NCI-H526 (cell line): ENCODE results near the gene SLC22A4.

Experiments
- DNase-seq, 2 experiments: peaks; one replicate each; lab custom pipeline; 2025; lab: John Stamatoyannopoulos, UW

Gene SLC22A4

DNA sequence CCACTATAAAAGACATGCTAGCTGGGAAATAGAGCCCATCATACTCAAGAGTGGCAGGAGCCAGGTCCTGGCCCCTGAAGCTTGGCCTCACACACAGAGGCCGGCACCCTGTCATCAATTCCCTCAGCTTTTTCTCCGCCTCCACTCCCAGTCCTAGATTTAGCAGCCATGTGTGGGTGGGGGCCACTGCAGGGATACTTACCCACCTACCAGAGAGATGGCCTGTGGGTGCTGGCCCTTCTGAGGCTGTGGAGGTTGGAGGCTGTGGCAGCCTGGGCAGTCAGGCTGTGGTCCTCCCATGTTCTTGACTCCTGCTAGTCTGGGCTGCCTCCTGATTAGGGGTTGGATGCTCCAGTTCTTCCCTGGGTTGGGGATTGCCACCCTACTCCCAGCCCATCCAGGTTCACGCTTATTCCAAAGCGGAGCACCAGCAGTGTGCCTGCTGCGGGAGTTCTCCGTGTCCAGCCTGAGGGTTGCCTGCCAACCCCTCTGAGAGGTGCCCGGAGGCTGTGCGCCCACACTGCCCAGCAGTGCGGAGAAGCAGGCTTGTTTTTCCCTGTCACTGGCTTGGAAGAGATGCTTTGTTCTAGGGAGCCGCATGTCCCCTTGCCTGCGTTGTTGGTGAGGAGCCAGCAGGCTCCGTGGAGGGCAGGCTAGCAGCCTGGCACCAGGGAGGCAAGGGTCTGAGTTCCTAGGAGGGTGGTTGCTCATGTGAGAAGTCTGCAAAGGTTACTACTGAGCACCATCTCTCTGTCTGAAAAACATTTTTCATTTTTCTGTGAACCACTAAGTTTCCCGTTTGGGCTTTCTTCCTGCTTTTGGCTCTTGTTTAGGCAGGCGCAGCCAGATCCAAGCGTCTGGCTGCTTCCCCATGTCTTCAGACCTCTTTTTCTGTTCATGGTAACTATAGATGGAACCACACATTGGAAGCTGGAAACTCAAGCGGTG lies 82.8 kb downstream of the SLC22A4 start:
- DNase-seq = no peak

- no peak for DNase-seq
These were observed 83.5 kb downstream of the SLC22A4 start for GRCh38 chr5:132377738-132378137.

- no peak for DNase-seq
These were observed 84.4 kb downstream of the SLC22A4 start for GRCh38 chr5:132378580-132378979.

GRCh38 chr5:132380047-132380446 lies 85.9 kb downstream of the SLC22A4 start:
- DNase-seq = no peak

GRCh38 chr5:132380741-132381140 lies 86.5 kb downstream of the SLC22A4 start:
- DNase-seq = no peak

GRCh38 chr5:132381614-132382013 lies 87.4 kb downstream of the SLC22A4 start:
- no peak for DNase-seq

DNA sequence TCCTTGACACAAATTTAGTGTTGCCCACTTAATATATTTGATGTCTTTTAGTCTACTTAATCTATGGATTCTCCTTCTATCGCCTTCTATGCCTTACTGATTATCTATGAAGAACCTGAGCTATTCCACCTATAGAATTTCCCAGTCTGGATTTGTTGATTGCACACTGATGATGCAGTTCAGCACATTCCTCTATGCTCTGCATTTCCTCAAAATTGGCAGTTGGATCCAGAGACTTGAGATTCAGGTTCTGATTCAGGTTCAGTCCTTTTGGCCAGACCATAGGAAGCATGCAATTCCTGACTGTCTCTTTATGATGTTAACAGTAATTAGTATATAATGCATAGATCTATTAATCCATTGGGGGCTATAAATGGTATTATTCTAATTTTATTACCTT lies 89.1 kb downstream of the SLC22A4 start:
- no peak for DNase-seq

DNA sequence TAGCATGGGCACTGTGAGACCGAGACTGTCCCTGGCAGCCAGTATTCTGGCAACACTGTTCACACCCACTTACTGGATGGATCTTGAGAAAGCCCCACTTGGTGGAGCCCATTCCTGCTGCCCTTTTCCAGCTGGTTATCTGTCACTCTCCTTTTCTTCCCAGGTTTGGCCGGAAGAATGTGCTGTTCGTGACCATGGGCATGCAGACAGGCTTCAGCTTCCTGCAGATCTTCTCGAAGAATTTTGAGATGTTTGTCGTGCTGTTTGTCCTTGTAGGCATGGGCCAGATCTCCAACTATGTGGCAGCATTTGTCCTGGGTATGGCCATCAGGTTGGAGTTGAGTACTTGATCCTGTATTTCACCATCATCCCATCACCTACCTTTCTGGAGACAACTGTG lies 89.8 kb downstream of the SLC22A4 start:
- no peak for DNase-seq

- DNase-seq = no peak
These were observed 90.4 kb downstream of the SLC22A4 start for GRCh38 chr5:132384506-132385050.

- peak in 1 of 2 experiments; percentile 65 for DNase-seq
These were observed 91.3 kb downstream of the SLC22A4 start for GRCh38 chr5:132385326-132386105.

DNA sequence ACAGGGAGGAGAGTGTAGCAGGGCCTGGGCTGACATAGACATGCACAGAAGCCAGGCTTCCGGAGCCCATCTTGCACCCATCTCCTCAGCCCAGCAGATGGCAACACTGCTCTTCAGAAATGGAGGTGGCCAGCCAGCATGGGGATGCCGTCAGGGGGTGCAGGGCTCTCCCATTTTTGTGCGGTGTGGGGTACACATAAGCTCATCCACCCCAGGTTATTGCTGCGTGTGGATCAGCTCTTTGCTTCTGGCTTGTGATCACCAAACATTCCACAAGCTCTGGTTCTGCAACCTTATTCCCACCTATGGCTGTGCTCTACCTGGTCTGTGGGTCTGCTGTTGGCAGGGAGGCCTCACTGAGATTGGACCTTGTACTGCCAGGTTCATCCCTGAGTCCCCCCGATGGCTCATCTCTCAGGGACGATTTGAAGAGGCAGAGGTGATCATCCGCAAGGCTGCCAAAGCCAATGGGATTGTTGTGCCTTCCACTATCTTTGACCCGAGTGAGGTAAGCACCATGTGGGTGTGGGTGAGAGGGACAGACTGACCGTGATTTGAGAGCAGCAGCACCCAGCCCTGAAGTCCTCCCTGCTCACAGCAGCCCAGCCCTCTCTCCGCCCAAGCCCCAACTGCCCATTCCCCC lies 92.6 kb downstream of the SLC22A4 start:
- DNase-seq = peak in 1 of 2 experiments; percentile 60

DNA sequence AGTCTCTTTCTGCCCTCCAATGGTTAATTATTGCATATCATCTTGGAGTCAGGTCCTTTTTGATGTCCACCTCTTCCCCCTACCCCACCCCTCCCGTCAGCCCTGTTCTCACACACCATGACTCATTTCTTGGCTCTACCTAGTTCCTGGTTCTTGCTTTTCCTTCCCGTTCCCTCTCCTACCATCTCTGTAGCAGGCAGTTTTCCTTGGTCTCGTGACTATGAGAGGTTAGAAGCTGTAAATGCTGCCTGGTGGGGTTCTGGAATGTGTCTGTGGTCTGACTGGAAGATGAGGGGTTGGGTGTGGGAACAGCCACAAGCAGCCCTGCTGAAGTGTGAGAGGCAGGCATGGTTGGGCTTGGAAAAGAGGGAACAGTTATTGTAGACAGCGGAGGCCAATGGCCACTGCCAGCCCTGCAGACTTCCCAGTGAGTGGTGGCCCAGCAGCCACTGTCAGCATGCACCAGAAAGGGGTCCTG lies 93.5 kb downstream of the SLC22A4 start:
- DNase-seq = no peak

GRCh38 chr5:132388244-132389050 lies 94.3 kb downstream of the SLC22A4 start:
- DNase-seq = no peak

- no peak for DNase-seq
These were observed 94.8 kb downstream of the SLC22A4 start for GRCh38 chr5:132389051-132389331.

DNA sequence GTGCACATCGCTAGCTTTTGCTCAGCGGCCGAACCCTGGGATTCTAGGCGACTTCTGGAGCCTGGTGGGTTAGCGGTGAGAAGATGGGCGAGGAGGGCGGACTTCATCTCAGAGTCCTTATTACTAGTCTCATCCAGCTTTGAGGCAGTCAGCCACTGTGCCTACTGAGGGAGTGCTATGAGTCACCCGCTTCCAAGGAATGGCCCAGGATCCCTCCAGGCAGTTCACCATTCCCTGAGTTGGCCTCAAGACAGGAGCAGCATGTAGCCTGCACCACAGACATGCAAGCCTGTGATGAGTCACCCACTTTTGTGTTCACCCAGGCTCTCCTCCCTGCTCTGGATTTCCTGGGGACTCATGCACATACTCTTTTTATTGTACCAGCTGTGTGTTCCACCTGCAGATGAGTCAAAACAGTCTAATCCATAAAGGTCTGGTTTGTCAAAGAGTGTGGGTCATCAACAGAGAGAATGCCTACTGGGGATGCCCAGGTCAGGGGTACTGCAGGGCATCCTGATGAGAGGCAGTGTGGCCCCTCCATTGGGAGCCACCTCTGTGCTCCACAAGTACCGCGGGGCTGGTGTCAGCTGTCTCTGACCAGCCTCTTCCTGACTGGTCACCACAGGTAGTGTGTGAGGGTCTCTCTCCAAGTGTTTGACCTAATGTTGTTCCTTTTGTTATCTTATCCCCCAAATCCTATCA lies 95.5 kb downstream of the SLC22A4 start:
- DNase-seq = no peak

DNA sequence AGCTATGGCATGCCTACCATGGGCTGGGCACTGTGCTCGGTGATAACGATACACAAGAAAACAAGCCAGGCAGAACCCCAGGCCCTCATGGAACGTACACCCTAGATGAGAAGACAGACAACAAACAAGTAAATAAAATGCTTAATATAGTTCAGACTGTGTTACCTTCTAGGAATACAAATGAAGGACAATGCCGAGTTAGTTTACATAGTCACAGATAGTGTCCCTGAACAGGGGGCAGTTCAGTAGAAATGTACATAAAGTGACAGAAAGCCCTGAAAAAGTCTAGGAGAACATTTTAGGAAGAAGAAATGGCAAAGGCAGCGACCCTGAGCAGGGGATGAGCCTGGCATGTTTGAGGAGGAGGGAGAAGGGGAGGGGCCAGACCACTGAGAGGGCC lies 97.1 kb downstream of the SLC22A4 start:
- DNase-seq = no peak

- no peak for DNase-seq
These were observed 97.7 kb downstream of the SLC22A4 start for GRCh38 chr5:132391870-132392269.

GRCh38 chr5:132392411-132392810 lies 98.2 kb downstream of the SLC22A4 start:
- no peak for DNase-seq

- DNase-seq = no peak
These were observed 99.0 kb downstream of the SLC22A4 start for GRCh38 chr5:132392978-132393825.
